NCI-H510A treated with DMSO at 0.1 percent for 48 hours (cell line): ENCODE results near the gene LIPE.
A peak's percentile ranks its signal among the peaks of the same experiment; 100 is the strongest.

Source experiments
- DNase-seq: peaks from one replicate; lab custom pipeline; 2025; lab: John Stamatoyannopoulos, UW

Gene LIPE

DNA sequence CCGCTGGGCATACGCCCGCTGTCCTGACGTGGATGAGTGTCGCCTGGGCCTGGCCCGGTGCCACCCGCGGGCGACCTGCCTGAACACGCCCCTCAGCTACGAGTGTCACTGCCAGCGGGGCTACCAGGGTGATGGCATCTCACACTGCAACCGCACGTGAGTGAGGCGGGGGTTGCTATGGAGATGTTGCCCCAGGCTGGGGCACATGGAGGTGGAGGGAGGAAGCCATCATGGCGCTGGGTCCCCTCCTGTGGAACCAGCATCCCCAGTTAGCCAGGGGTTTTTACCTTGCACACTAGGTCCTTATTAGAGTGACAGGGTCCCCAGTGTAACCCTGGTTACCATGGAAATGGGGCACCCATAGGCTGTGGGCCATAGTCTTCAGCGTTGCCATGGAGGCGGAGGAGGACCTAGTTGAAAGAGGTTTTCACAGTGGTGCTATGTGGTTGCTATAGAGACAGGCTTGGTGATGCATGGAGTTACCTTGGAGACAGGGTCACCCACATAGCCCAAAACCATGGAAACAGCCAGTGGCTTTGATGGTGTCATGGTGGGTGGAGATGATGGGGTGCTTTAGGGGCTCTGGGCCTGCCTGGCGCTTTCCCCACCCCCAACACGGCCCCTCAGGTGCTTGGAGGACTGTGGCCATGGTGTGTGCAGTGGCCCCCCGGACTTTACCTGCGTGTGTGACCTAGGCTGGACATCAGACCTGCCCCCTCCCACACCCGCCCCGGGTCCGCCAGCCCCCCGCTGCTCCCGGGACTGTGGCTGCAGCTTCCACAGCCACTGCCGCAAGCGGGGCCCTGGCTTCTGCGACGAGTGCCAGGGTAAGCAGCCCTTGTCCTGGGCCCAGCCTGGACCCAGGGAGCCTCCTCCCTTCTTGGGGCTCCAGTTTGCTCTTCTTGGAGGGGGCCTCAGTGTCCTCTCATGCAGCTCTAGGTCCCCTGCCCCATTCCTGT lies 74.6 kb downstream of the LIPE start:
- DNase-seq = peak; percentile 9
